ENCODE data around the gene SLC9B1. TPM values are rescaled to one million over a fixed set of nuclear protein-coding genes. Genes with fewer than 3 reads are reported as not detected.

The SLC9B1 gene
- total and polyA plus RNA-seq, 2 donors (not counting 1 experiment from before 2014, with no cell fraction given): 2.1 to 2.2 TPM

DNA sequence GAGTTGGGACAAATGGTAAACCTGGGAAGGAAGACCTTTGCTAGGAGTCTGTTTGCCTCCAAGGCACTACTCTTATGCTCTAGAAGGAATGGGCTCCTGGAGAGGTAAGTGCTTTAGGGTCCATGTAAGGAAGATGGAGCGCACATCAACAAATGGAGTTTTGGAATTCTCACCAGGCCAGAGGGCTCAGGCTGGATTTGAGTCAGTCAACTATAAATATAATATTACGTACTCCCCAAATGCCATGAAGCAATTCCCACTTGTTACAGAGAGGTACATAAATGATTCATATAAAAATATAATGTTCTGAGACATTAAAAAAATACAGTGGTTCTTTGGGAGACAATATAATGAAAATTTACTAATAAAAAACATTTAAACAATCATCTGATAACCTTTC, 1.6 kb upstream of the SLC9B1 start:
- ChIA-PET POLR2A (no interaction called here), CTCF (no interaction called here)
- no peak overlapping the region for H3K27ac Mint-ChIP-seq
- peaks cover 27% of the 10 kb centered on the region for H3K4me1 Mint-ChIP-seq
- Histone ChIP-seq H3K4me1 (ENCODE audit: control insufficient read depth in 2 of 2, insufficient read depth in 2 of 2, low read length in 2 of 2) (peaks cover 17 to 21% of the 10 kb centered on the region in 2 donors), H3K27me3 (replicated peaks in 1 of 4; ENCODE audit: control extremely low read depth in 1 of 4, control insufficient read depth in 3 of 4, insufficient read depth in 4 of 4, low read length in 3 of 4) (no peaks in the 10 kb centered on the region), H3K36me3 (replicated peaks in 1 of 2; ENCODE audit: control extremely low read depth in 1 of 2, control insufficient read depth in 1 of 2, extremely low read depth in 1 of 2, insufficient read depth in 2 of 2, low read length in 1 of 2) (peaks cover 2% of the 10 kb centered on the region in 2 experiments), H2AFZ (ENCODE audit: insufficient read depth, low read depth, low read length, poor library complexity, severe bottlenecking) (no peak overlapping the region), H3K9ac (ENCODE audit: low read length) (no peak overlapping the region), H3K79me2 (ENCODE audit: control insufficient read depth, insufficient read depth, low read length) (no peaks in the 10 kb centered on the region), H3K9me3 (ENCODE audit: control extremely low read depth in 1 of 3, control insufficient read depth in 2 of 3, insufficient read depth in 1 of 3, low read length in 2 of 3) (no peaks in the 10 kb centered on the region), H3K4me2 (replicated peaks; ENCODE audit: low read depth, low read length, poor library complexity, severe bottlenecking) (no peak overlapping the region), H4K20me1 (ENCODE audit: control insufficient read depth, insufficient read depth, low read length, poor library complexity, severe bottlenecking) (no peaks in the 10 kb centered on the region), H3K27ac (ENCODE audit: low read length in 2 of 2) (peak overlapping the region in 1 of 2 donors; percentile 98), H3K4me3 (ENCODE audit: control extremely low read depth in 1 of 5, extremely low read depth in 1 of 5, insufficient read depth in 1 of 5, low read depth in 2 of 5, low read length in 4 of 5) (no peak overlapping the region)
- no peaks in the 10 kb centered on the region for H3K27me3 Mint-ChIP-seq
- peak overlapping the region; percentile 18 for H3K4me3 Mint-ChIP-seq
- intact Hi-C loops (cut with micrococcal nuclease): no loop called here
- WGBS (ENCODE audit: insufficient coverage): no CpG with 5 or more reads among the region's 2 CpGs
- no peak for DNase-seq
- H3K9me3 Mint-ChIP-seq (ENCODE audit: insufficient read depth): no peaks in the 10 kb centered on the region
- no peak for TF ChIP-seq EZH2 (IDR thresholded peaks at IDR 0.05; ENCODE audit: borderline replicate concordance, insufficient read depth, low read depth, low read length, poor library complexity, severe bottlenecking)
- TF ChIP-seq, protein P1, sequence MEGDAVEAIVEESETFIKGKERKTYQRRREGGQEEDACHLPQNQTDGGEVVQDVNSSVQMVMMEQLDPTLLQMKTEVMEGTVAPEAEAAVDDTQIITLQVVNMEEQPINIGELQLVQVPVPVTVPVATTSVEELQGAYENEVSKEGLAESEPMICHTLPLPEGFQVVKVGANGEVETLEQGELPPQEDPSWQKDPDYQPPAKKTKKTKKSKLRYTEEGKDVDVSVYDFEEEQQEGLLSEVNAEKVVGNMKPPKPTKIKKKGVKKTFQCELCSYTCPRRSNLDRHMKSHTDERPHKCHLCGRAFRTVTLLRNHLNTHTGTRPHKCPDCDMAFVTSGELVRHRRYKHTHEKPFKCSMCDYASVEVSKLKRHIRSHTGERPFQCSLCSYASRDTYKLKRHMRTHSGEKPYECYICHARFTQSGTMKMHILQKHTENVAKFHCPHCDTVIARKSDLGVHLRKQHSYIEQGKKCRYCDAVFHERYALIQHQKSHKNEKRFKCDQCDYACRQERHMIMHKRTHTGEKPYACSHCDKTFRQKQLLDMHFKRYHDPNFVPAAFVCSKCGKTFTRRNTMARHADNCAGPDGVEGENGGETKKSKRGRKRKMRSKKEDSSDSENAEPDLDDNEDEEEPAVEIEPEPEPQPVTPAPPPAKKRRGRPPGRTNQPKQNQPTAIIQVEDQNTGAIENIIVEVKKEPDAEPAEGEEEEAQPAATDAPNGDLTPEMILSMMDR (IDR thresholded peaks at IDR 0.05): no peak
- no peak for ATAC-seq (ENCODE audit: low read depth)

GRCh38 chr4:103018391-103019307, 856 bp downstream of the SLC9B1 start:
- peak overlapping the region; percentile 95 for H3K27ac Mint-ChIP-seq
- peak overlapping the region; percentile 96 for H3K4me3 Mint-ChIP-seq
- intact Hi-C loops (cut with micrococcal nuclease): loop anchor here (1.0 to 5.0 kb wide), 9 partner anchors 57 to 674 kb away; partner anchors contain the start of genes BDH2, CENPE, CISD2 and MANBA
- peak; percentile 41 for DNase-seq
- Histone ChIP-seq H3K36me3 (replicated peaks in 1 of 2; ENCODE audit: control extremely low read depth in 1 of 2, control insufficient read depth in 1 of 2, extremely low read depth in 1 of 2, insufficient read depth in 2 of 2, low read length in 1 of 2) (no peaks in the 10 kb centered on the region), H3K4me1 (ENCODE audit: control insufficient read depth in 2 of 2, insufficient read depth in 2 of 2, low read length in 2 of 2) (peaks cover 17 to 21% of the 10 kb centered on the region in 2 donors), H3K4me2 (replicated peaks; ENCODE audit: low read depth, low read length, poor library complexity, severe bottlenecking) (peak overlapping the region; percentile 83), H3K9ac (ENCODE audit: low read length) (peak overlapping the region; percentile 89), H2AFZ (ENCODE audit: insufficient read depth, low read depth, low read length, poor library complexity, severe bottlenecking) (peak overlapping the region; percentile 88), H3K27me3 (replicated peaks in 1 of 4; ENCODE audit: control extremely low read depth in 1 of 4, control insufficient read depth in 3 of 4, insufficient read depth in 4 of 4, low read length in 3 of 4) (no peaks in the 10 kb centered on the region), H3K27ac (ENCODE audit: low read length in 2 of 2) (peak overlapping the region; percentile 94 to 98), H3K4me3 (ENCODE audit: control extremely low read depth in 1 of 5, extremely low read depth in 1 of 5, insufficient read depth in 1 of 5, low read depth in 2 of 5, low read length in 4 of 5) (peak overlapping the region; percentile 65 to 92 (median 82)), H3K9me3 (ENCODE audit: control extremely low read depth in 1 of 3, control insufficient read depth in 2 of 3, insufficient read depth in 1 of 3, low read length in 2 of 3) (no peaks in the 10 kb centered on the region), H4K20me1 (ENCODE audit: control insufficient read depth, insufficient read depth, low read length, poor library complexity, severe bottlenecking) (no peaks in the 10 kb centered on the region), H3K79me2 (ENCODE audit: control insufficient read depth, insufficient read depth, low read length) (no peaks in the 10 kb centered on the region)
- ChIA-PET CTCF (interaction anchor here (1.1 to 1.9 kb wide), 2 partner anchors 9 to 73 kb away, joined by 3 to 10 read pairs; no protein-coding TSS in a partner anchor), POLR2A (interaction anchor here (0.8 to 1.3 kb wide), 3 partner anchors 57 to 191 kb away, joined by 3 to 5 read pairs (median 4); partner anchors contain the start of genes SLC9B2 and UBE2D3)
- 56% methylated on average over 3 of the region's 8 CpGs for WGBS (ENCODE audit: insufficient coverage)
- no peaks in the 10 kb centered on the region for H3K9me3 Mint-ChIP-seq (ENCODE audit: insufficient read depth)
- ATAC-seq (ENCODE audit: low read depth): no peak
- no peaks in the 10 kb centered on the region for H3K27me3 Mint-ChIP-seq
- peaks cover 27% of the 10 kb centered on the region for H3K4me1 Mint-ChIP-seq
- TF ChIP-seq, protein P1 (IDR thresholded peaks at IDR 0.05): no peak
- TF ChIP-seq EZH2 (IDR thresholded peaks at IDR 0.05; ENCODE audit: borderline replicate concordance, insufficient read depth, low read depth, low read length, poor library complexity, severe bottlenecking): no peak

All from B cell (primary cell).